NCI-H526 treated with DMSO at 0.1 percent for 48 hours (cell line): ENCODE results near the gene EPHA2.

ENCODE experiments used
- DNase-seq: peaks from one replicate; lab custom pipeline; 2025; lab: John Stamatoyannopoulos, UW

The EPHA2 gene

GRCh38 chr1:16149702-16150488, 6.0 kb downstream of the EPHA2 start:
- no peak for DNase-seq

GRCh38 chr1:16149146-16149545, 6.7 kb downstream of the EPHA2 start:
- DNase-seq: no peak

- DNase-seq: no peak
Measured at GRCh38 chr1:16148329-16149092, 7.4 kb downstream of the EPHA2 start.

- no peak for DNase-seq
Measured at GRCh38 chr1:16147156-16147926, 8.5 kb downstream of the EPHA2 start.

- no peak for DNase-seq
Measured at GRCh38 chr1:16146279-16147155, 9.4 kb downstream of the EPHA2 start.

GRCh38 chr1:16145662-16146278, 10.1 kb downstream of the EPHA2 start:
- DNase-seq: no peak

GRCh38 chr1:16145030-16145661, 10.7 kb downstream of the EPHA2 start:
- DNase-seq: no peak

GRCh38 chr1:16144325-16145029, 11.4 kb downstream of the EPHA2 start:
- DNase-seq: no peak

GRCh38 chr1:16143566-16144324, 12.1 kb downstream of the EPHA2 start:
- DNase-seq: no peak

GRCh38 chr1:16143005-16143565, 12.8 kb downstream of the EPHA2 start:
- DNase-seq: no peak

- DNase-seq: no peak
Measured at GRCh38 chr1:16142383-16142995, 13.4 kb downstream of the EPHA2 start.

GRCh38 chr1:16141573-16142336, 14.1 kb downstream of the EPHA2 start:
- DNase-seq: no peak

- no peak for DNase-seq
Measured at GRCh38 chr1:16140068-16140596, 15.7 kb downstream of the EPHA2 start.

- DNase-seq: no peak
Measured at GRCh38 chr1:16139473-16139962, 16.4 kb downstream of the EPHA2 start.

GRCh38 chr1:16138772-16139221, 17.1 kb downstream of the EPHA2 start:
- DNase-seq: no peak

- no peak for DNase-seq
Measured at GRCh38 chr1:16137890-16138467, 17.9 kb downstream of the EPHA2 start.

GRCh38 chr1:16135501-16135900, 20.4 kb downstream of the EPHA2 start:
- no peak for DNase-seq
